SJCRH30 (cell line): ENCODE data around the gene AMOTL2. TPM values are rescaled to one million over a fixed set of nuclear protein-coding genes. Genes with fewer than 3 reads are reported as not detected.

Source experiments
- DNase-seq, 2 experiments: peaks; one replicate each; pipeline ENCODE4 v3.0.0-alpha.2; 2015 to 2020
- H3K27ac ChIP-seq: fragments of 250-450 bp; sonication (Bioruptor Pico); 2 replicates; pipeline ENCODE4 v1.5.1; 2020; ENCODE audit warnings: mild to moderate bottlenecking, moderate library complexity
- H3K27me3 ChIP-seq: fragments of 250-450 bp; sonication (Bioruptor Pico); 2 replicates; pipeline ENCODE4 v1.5.1; 2020; ENCODE audit warnings: mild to moderate bottlenecking, moderate library complexity
- H3K36me3 ChIP-seq: fragments of 250-450 bp; sonication (Bioruptor Pico); 2 replicates; pipeline ENCODE4 v1.5.1; 2020; ENCODE audit warnings: mild to moderate bottlenecking, moderate library complexity
- H3K4me1 ChIP-seq: fragments of 250-450 bp; sonication (Bioruptor Pico); 2 replicates; pipeline ENCODE4 v1.5.1; 2020; ENCODE audit warnings: mild to moderate bottlenecking, moderate library complexity
- H3K4me3 ChIP-seq: fragments of 250-450 bp; sonication (Bioruptor Pico); 2 replicates; pipeline ENCODE4 v1.5.1; 2020; ENCODE audit warnings: mild to moderate bottlenecking, moderate library complexity
- H3K9me3 ChIP-seq: fragments of 250-450 bp; sonication (Bioruptor Pico); replicated peaks from 2 replicates; pipeline ENCODE4 v1.5.1; 2020; ENCODE audit warnings: mild to moderate bottlenecking, moderate library complexity
- total RNA-seq: library from RNA; depleted of rRNA; stranded (reverse); fragments of >200 nt; shearing (Covaris generic); gene quantifications from 2 replicates; pipeline ENCODE4 v1.2.3, GENCODE V29; 2014

The AMOTL2 gene
- total RNA-seq, 1 experiment from 2014 or later, result 18.8 TPM

GRCh38 chr3:134374791-134375581 lies 739 bp upstream of the AMOTL2 start:
- Histone ChIP-seq H3K36me3 (peaks cover 23% of the 10 kb centered on the region), H3K27ac (peak overlapping the region; percentile 99), H3K4me1 (peaks cover 7% of the 10 kb centered on the region; the same call in 1 of the 2 replicates), H3K27me3 (no peaks in the 10 kb centered on the region), H3K4me3 (peak overlapping the region; percentile 88), H3K9me3 (no peaks in the 10 kb centered on the region)
- peak in 1 of 2 experiments; percentile 62 for DNase-seq

DNA sequence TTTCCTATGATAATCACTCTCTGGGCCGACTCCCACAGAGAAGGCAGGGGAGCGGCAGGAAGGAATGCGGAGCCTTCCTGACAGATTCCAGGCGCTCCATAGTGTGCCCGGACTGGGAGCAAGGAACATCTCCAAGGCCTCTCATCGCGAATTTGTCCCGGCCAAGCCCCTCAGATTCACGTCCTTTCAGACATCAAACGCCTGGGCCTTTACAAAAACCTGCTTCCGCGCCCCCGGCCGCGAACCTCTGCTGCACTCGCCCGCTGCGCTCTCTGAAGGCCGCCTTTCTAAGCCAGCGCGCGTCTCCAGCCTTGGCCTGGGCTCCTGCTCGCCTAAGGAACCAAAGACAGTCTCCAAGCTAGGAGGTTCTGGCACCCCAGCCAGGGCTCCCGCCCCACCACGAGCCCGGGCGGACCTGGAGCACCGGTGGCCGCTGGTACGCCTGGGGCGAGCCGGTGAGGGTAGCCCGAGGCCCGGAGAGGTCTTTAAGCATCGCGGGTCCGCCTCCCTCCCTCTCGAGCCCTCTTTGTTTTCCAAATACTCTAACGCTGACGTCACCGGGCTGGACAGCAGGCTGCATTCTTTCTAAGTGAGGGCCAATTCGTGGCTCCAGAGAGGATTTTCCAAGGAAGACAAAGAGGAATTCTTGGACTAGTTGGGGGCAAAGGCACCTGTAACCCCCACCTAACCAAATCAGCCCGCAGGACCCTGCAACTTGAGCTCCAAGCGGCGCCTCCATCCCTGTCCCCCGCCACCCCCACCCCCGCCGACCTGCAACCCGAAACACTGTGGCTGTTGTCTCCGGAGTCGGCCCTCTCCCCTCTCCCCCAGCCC lies 759 bp downstream of the AMOTL2 start:
- Histone ChIP-seq H3K36me3 (peaks cover 38% of the 10 kb centered on the region), H3K27ac (peak overlapping the region; percentile 99), H3K4me3 (peak overlapping the region; percentile 88), H3K27me3 (no peaks in the 10 kb centered on the region), H3K9me3 (no peaks in the 10 kb centered on the region), H3K4me1 (peaks cover 7% of the 10 kb centered on the region; the same call in 1 of the 2 replicates)
- peak; percentile 89 to 92 for DNase-seq

GRCh38 chr3:134372396-134373270 lies 1.6 kb downstream of the AMOTL2 start:
- no peaks in the 10 kb centered on the region for H3K27me3 ChIP-seq
- H3K4me3 ChIP-seq, result peak overlapping the region; percentile 88
- H3K4me1 ChIP-seq, result peaks cover 7% of the 10 kb centered on the region; the same call in 1 of the 2 replicates
- DNase-seq, result peak in 1 of 2 experiments; percentile 20
- peak overlapping the region; percentile 99 for H3K27ac ChIP-seq
- peaks cover 46% of the 10 kb centered on the region for H3K36me3 ChIP-seq
- no peaks in the 10 kb centered on the region for H3K9me3 ChIP-seq

DNA sequence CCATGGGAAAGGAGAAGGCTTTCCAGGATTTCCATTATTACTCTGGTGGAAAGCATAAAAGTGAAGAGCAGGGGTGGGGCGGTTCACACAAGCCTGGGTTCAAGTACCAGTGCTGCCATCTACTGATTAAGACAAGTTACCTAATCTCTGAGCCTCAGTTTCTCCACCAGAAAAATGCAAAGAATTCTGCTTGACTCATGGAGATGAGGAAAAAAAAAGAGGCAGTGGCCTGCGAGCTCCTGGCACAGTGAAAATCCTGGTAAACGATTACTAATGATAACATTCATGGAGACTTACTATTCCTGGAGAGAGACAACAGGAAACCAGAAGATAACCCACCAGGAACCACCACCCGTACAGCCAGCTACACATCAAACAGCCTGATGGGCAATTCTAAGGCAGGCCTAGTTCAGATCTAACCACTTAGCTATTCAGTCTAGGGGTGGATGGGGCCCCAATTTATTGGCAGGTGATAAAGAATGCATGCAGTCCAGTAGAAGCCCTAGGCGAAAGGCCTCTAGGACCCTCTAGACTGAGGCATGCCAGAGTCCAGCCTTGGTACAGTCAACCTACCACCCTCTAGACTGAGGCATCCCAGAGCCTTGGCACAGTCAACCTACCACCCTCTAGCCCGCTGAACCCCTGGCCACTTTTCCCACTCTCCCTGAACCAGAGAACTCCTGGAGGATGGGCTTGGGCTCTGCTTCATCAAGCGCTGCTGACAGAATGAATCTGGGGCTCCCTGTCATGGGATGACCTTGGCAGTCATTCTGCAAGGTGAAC lies 2.5 kb downstream of the AMOTL2 start:
- Histone ChIP-seq H3K9me3 (no peaks in the 10 kb centered on the region), H3K36me3 (peaks cover 52% of the 10 kb centered on the region), H3K4me3 (no peak overlapping the region; the same call in 1 of the 2 replicates), H3K4me1 (peaks cover 10% of the 10 kb centered on the region; the same call in 1 of the 2 replicates), H3K27me3 (no peaks in the 10 kb centered on the region), H3K27ac (no peak overlapping the region)
- DNase-seq, result no peak

DNA sequence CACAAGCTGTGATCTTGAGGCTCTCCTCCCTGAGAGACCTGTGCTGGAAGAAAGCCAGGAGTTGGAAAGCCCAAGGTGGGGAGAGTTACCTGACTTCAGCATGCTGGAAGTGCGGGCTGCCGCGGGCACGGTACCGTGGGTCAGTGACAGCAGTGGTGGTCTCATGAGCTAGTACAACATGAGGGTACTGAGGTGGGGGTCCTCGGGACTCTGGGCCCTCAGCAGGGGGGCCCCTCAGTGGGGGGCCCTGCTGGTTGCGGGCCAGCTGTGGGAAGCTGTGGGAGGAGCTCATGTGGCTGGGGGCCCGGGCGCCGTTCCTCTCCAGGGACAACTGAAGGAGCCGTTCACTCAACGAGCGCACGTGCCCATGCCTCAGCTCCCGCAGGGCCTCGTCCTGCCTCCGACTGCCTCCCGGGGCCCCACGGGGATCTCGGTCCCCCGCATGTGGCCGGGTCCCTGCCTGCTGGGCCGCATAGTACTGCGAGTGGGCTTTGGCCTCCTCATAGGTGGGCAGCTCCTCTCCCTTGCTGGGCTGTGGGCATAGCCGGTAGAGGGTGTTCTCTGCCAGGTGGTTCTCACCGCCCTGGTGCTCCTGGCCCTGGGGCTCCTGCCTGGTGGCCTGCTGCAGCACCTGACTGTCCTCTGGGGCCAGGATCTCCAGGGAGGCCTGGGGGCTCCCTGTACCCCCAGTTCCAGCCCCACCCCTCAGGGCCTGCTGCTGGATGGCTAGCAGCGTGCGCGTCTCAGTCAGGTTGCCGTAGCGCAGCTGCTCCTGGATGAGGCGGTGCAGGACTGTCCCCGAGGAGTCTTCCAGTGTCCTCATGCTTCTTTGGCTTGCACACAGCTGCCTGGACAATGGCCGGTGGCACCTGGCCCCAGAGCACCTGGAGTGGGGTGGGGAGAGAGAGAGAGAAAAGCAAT lies 3.4 kb downstream of the AMOTL2 start:
- Histone ChIP-seq H3K9me3 (no peaks in the 10 kb centered on the region), H3K36me3 (peaks cover 58% of the 10 kb centered on the region), H3K27ac (no peak overlapping the region), H3K4me1 (peaks cover 14% of the 10 kb centered on the region; the same call in 1 of the 2 replicates), H3K4me3 (no peak overlapping the region), H3K27me3 (no peaks in the 10 kb centered on the region)
- DNase-seq, result no peak

DNA sequence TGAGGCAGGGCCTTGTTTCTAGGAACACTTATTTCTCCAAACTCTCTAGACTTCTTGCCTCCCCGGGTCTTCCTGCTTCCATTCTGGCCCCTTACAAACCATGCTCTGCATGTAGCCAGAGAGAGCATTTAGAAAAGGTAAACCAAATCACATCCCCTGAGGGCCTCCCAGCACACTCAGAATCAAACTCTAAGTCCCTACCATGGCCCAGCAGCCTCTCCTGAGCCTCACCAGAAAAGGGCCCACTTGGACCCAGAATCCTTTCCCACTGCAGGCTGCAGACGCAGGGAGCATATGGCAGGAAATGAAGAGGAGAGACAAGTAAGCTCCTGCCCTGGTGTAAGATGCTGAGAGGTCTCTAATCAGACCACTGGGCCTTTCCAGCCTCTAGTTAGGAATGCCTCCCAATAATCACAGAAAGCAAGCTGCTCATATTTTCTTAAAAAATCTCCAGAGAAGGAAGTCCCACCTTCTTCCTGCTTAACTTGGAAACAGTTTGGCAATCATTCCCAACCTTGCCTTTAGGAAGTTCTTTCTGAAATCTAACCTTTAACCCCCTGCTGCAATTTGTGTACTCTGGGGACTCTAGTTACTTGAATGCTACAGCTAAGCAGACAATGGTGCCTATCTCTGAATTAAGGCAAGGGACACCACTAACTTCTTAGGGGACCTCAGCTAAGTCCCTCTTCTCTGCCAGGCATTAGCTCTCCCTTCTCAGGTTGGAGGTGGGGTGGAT lies 4.2 kb downstream of the AMOTL2 start:
- no peak for DNase-seq
- Histone ChIP-seq H3K27ac (no peak overlapping the region), H3K9me3 (no peaks in the 10 kb centered on the region), H3K36me3 (peaks cover 67% of the 10 kb centered on the region), H3K27me3 (no peaks in the 10 kb centered on the region), H3K4me3 (no peak overlapping the region), H3K4me1 (peaks cover 20% of the 10 kb centered on the region)

GRCh38 chr3:134369231-134369741 lies 5.0 kb downstream of the AMOTL2 start:
- Histone ChIP-seq H3K9me3 (no peaks in the 10 kb centered on the region), H3K4me1 (peaks cover 28% of the 10 kb centered on the region), H3K27me3 (no peaks in the 10 kb centered on the region), H3K27ac (no peak overlapping the region), H3K4me3 (no peak overlapping the region), H3K36me3 (peaks cover 72% of the 10 kb centered on the region)
- DNase-seq, result no peak

GRCh38 chr3:134368751-134369105 lies 5.5 kb downstream of the AMOTL2 start:
- peaks cover 74% of the 10 kb centered on the region for H3K36me3 ChIP-seq
- DNase-seq, result no peak
- H3K4me3 ChIP-seq, result no peak overlapping the region
- H3K27ac ChIP-seq, result no peak overlapping the region
- H3K9me3 ChIP-seq, result no peaks in the 10 kb centered on the region
- H3K27me3 ChIP-seq, result no peaks in the 10 kb centered on the region
- H3K4me1 ChIP-seq, result peaks cover 30% of the 10 kb centered on the region

GRCh38 chr3:134367869-134368750 lies 6.1 kb downstream of the AMOTL2 start:
- no peaks in the 10 kb centered on the region for H3K27me3 ChIP-seq
- peak in 1 of 2 experiments; percentile 21 for DNase-seq
- H3K9me3 ChIP-seq, result no peaks in the 10 kb centered on the region
- peaks cover 35% of the 10 kb centered on the region for H3K4me1 ChIP-seq
- no peak overlapping the region for H3K4me3 ChIP-seq
- peaks cover 80% of the 10 kb centered on the region for H3K36me3 ChIP-seq
- no peak overlapping the region for H3K27ac ChIP-seq

DNA sequence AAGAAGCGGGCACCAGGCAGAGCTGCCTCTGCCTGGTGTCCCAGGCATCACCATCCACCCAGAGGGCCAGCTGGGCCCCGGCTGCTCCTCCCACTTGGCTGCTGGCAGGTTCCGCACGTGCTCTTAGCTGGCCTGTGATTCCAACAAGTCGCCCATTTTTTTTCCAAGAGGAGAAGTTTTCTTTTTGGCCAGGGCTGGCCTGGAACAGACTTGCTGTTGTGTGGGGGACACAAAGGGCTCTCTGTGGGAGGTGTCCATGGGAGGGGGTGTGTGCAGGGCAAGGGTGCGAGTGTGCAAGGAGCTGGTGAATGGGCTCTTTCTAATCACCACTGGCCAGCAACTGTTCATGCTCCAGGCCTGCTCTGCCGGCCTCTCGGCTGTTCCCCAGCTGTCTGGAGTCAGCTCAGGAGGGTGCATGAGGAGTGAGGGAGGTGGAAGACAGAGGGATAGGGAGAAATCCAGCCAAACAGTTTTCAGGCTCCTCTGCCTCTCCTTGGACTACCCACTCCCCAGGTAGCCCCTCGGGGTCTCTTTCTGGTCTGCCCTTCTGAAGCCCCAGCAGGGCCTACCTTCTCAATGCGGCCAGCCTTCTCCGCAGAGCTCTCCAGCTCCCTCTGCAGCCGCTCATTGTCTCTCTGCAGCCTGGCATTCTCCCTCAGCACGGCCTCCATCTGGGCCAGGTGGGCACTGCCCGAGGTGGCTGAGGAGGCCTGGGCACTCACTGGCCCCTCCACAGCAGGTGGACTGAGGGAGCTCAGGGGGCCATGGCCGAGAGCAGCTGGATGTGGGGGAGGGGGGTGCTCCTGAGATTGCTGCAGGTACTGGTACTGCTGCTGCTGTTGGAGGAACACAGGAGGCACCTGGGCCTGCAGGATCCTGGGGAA lies 7.1 kb downstream of the AMOTL2 start:
- peaks cover 36% of the 10 kb centered on the region for H3K4me1 ChIP-seq
- no peaks in the 10 kb centered on the region for H3K27me3 ChIP-seq
- H3K27ac ChIP-seq, result no peak overlapping the region
- DNase-seq, result peak; percentile 60 to 75
- H3K4me3 ChIP-seq, result no peak overlapping the region
- no peaks in the 10 kb centered on the region for H3K9me3 ChIP-seq
- peaks cover 89% of the 10 kb centered on the region for H3K36me3 ChIP-seq
